Activated CD4-positive, CD25-positive, alpha-beta regulatory T cell treated with anti-CD3 and anti-CD28 coated beads, Interleukin-2, amount 50 U/mL, for 16 hours (primary cell): Measurements from ENCODE around the gene SLC22A14.
"Not testable (repeated sequence)": the region's sequence is repeated elsewhere in the genome, so short reads cannot be mapped to it uniquely, and the experiment has no call there.

ENCODE experiments used
- DNase-seq: peaks from one replicate; pipeline ENCODE4 v3.0.0-alpha.2; 2020; ENCODE audit warnings: low read depth, low spot score

SLC22A14 gene, protein sequence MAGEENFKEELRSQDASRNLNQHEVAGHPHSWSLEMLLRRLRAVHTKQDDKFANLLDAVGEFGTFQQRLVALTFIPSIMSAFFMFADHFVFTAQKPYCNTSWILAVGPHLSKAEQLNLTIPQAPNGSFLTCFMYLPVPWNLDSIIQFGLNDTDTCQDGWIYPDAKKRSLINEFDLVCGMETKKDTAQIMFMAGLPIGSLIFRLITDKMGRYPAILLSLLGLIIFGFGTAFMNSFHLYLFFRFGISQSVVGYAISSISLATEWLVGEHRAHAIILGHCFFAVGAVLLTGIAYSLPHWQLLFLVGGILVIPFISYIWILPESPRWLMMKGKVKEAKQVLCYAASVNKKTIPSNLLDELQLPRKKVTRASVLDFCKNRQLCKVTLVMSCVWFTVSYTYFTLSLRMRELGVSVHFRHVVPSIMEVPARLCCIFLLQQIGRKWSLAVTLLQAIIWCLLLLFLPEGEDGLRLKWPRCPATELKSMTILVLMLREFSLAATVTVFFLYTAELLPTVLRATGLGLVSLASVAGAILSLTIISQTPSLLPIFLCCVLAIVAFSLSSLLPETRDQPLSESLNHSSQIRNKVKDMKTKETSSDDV

DNA sequence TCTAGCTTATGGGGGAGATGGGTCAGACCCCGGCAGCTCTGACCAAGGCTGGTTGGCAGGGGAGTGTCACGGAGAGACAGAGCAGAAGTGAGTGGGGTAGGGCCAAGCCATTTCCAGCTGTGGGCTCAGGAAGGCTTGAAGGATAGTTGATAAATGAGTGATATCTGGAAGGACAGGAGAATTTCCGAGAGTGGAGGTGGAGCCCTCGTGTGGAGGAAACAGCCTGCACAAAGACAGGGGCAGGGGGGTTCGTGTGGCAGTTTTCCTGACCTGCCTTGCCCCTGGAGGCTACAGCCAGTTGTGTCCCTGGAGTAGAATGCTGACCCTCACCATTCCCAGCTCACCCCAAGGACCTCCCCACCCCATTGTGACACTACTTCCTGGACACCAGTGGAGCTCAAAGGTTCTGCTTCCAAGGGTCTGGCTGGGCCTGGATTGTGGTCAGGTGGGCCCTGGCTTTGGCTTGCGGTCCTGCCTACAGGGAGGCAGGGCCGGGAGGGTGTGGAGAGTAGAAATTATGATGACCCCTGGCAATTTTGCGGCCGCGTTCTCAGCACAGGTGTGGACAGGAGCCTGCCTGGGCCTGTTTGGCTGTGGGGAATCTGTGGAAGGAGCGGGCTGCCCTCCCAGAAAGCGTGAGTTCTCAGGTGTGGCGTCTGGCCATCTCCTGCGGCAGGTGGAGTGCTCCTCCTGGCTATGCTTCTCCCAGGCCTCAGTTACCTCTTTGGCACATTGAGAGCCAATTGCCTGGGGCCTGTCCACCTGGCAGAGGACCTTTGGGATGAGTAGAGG is at the start of gene SLC22A14:
Gene SLC22A14, plus strand, starts transcription at position 400 of the 792 bp plus-strand sequence. CDS start 23,733 bp downstream, outside the sequence.
- no peak for DNase-seq

DNA sequence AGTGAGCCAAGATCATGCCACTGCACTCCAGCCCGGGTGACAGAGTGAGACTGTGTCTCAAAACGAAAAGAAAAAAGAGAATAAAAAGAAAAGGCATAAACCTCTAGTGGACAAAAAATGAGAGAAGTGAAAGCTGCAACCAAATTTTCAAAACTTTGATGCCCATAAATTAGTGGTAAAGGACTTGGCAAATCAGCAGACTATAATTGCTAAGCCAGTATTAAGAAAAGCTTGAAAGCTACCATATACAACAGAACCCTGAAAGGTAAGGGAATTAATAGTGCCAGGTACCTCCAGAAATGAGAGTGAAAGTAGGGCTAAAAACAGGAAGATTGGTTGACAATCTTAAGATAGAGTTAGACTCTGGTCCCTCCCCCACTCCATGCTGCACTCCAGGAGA is 49.4 kb upstream of the SLC22A14 start:
- DNase-seq, result no peak

DNA sequence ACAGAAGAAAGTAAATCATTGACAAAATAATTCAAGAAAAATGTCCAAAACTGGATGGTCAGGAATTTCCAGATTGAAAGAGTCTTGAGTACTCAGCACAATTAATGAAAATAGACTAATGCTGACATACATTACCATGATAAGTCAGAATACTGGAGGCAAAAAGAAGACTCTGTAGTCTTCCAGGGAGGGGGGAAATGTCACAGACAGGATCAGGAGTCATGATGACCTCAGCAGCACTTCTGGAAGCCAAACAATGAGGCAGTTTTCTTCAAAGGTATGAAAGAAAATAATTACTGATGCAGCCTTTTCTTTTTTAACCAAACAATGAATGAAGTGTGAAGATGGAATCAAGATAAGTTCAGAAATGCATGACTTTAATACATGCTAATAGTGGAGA is 46.6 kb upstream of the SLC22A14 start:
- DNase-seq, result no peak

DNA sequence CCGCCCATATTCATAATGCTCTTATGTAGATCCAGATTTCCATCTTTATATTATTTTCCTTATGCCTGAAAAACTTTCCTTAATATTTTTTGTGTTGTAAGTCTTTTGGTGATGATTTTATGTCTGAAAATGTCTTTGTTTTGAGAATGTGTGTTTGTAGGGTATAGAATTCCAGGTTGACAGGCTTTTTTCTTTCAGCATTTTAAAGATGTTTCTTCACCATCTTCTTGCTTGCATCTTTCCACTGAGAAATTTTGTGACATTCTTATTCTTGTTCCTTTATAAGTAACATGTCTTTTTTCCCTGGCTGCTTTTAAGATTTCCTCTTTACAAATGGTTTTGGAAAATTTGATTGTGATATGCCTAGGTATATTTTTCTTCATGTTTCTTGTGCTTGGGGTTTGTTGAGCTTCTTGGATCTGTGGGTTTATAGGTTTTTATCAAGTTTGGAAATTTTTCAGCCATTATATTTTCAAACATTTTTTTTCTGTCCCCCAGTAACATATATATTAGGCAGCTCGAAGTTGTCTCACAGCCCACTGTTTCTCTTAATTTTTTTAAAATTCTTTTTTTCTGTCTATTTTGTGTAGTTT is 43.6 kb upstream of the SLC22A14 start:
- no peak for DNase-seq

DNA sequence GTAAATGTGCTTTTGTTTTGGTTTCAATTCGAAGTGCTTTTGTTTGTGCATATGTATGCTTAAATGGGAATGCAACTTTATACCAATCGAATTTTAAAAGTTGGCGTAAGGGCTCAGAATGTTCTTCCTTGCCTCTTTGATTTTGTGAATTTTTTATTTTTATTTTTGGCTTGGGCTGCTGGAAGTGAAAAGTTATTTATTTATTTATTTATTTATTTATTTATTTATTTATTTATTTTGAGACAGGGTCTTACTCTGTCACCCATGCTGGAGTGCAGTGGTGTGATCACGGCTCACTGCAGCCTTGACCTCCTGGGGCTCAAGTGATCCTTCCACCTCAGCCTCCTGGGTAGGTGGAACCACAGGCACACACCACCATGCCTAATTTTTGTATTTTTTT is 39.3 kb upstream of the SLC22A14 start:
- DNase-seq, result not testable (repeated sequence)

DNA sequence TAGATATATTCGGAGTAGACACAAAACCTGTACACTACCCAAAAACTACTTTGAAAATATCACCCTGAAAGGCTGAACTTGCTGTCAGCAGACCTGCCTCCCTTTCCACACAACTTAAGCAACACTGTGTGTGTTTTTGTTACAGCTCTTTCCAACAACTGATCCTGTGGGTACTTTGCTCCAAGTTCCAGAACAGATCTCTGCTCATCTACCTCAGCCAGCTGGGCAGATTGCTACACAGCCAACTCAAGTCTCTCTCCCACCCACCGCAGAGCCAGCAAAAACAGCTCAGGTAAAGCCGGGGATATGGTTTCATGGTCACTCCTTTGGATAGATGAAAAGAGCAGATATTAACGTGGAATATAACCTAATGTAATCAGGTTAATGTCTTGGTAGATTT is 36.2 kb upstream of the SLC22A14 start:
- DNase-seq, result no peak

DNA sequence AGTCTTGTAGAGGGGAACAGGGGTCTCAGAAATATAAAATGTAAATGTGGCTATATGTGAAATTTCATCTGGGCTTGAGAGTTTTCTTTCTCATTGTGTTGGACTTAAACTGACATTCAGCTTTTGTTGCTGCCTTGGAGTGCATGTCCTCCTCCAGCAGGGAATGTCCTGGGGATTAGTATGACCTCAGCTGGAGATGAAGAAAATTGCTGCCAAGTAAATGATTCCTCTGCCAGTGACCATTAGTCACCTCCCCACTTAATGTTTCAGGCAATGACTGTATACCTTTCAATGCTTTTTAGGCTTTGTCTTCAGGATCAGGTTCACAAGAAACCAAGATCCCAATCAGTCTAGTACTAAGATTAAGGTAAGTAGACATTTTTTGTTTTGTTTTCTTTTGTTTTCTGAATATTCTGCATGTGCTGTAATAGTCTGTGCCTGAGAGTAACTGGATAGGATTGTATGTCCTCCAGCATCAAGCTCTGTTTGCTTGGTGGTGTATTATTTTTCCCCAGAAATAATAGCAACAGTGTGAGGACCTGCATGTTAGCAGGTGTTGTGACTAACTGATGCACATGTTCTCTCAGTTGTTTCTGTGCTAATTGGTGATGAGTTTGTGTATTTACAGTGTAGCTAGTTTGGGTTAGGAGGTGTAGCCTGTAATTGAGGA is 34.6 kb upstream of the SLC22A14 start:
- no peak for DNase-seq

DNA sequence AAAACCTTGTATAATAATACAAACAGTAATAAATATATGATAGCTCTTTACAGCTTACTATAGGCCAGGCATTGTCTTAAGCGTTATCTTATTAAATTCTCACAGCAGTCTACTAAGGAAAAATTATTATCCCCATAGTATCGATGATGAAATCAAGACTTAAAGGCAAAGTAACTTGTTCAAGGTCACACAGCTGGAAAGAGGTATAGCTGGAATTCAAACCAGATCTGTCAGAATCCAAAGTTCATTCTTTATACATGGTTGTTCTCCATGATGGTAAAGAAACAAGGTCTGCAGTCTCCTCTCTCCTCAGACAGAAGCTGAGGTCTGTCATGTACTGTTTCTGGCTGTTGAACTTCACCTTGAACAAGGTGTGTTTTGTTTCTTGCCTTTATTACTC is 31.9 kb upstream of the SLC22A14 start:
- DNase-seq, result no peak

DNA sequence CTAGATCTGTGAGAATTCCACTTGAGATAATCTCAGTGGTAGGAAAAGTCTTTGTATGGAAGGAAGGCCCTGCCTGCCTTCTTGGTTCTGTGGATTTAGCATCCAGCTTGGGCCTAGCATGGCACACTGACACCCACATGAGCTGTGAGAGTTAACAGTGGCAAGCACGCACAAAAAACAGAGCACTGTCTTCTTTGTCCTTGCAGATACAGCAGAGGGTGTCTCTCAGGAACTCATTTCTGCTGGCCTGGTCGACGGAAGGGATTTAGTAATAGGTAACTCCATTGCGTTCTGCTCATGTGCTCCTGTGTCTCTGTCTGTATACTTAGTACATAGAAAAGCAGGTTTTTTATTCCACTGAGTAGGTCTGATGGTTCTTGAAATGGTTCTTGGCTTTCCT is 30.9 kb upstream of the SLC22A14 start:
- no peak for DNase-seq

DNA sequence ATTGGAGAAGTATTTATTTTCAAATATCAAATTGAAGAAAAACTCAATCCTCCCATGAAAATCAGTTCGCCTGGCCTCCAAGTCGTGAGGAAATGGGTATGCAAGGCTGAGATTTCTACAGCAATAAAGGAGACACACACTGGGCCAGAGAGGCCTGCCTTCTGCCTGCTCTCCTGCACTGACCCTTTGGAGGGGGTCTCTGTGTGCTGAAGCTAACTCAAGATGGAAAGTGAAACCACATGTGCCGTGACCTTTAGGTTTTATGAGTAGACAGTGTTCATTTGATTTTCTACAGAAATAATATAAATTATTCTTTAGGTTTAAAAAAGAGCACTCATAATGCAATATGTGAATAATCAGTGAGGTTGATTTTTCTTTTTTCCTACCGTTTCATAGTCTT is 28.4 kb upstream of the SLC22A14 start:
- DNase-seq, result no peak

DNA sequence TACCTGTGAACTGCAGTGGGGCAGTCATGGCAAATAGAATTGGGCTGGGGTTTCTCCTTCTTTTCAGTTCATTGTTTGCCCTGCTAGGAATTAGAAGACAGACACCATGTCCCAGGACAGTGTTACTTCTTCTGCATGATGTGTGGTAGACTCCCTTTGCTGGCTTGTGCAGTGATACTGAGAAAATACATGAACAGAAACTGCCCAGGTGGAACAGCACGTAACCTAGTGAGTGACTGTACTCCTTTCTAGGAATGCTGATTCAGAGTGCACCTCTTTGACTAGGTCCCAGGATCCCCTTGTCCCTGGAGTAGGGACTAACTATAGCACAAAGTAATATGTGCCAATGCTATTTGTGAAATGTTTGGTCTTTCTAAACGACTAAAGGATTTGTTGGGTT is 27.2 kb upstream of the SLC22A14 start:
- DNase-seq, result no peak

DNA sequence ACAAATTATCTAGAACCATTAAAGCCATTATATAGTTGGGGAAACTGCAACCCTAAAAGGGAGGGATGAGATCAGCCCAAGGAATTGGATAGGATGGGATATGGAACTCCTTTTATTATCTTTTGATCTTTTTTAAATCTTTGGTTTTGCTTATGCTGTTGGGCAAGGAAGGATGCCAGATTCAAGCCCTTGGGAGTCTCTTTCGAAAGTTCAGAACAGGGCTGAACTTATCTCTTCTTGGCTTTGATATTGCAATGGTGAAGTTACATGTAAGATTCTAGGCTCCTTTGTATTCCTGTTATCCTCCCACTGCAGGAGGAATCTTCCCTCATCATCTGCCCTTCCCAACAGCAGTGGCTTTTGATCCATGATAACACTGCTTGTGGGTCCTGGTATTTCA is 26.5 kb upstream of the SLC22A14 start:
- no peak for DNase-seq

DNA sequence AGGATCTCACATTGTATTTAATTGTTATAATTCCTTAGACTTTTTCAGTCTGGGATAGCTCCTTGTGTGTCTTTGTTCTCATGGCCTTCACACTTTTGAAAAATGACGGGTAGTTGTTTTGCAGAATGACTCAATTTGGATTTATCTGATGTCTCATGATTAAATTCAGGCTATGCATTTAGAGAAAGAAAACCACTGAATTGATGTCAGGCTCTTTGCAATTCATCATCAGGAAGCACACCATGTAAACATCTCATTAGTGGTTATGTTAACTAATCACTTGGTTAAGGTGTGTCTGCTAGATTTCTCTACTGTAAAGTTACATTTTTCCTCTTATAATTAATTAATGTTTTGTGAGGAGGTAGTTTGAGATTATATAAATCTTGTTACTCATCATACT is 24.5 kb upstream of the SLC22A14 start:
- DNase-seq, result no peak

DNA sequence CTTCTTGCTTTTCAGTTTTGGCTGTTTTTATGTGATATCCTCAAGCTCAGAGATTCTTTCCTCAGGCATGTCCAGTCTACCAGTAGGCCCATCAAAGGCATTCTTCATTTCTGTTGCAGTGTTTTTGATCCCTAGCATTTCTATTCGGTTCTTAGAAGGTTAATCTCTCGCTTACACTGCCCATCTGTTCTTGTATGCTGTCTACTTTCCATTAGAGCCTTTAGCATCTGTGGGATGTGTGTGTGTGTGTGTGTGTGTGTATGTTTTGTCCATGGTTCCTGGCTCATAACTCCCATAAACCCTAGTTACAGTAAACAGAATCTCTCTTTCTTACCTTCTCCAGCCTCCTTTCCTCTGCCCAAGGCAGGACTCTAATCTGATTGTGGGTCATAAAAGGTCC is 21.6 kb upstream of the SLC22A14 start:
- DNase-seq, result no peak

DNA sequence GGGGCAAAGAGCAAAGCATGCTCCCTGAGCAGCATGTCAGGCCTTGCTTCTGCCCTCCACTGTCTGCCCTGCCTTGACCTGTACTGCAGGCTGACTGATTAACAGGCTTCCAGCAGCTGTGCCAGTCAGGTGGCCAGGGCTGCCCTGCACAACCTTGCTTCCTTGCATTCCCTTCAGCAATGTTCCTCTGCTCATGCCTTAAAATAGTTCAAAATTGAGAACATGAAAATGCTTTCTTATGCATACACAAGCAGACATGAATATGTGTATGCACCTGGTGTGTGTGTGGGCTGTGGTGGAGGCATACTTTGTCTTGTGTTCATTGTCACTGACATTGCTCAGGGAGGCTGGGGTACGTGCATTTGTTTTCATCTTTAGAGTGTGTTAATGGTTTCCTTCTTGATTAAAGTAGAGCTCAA is 17.7 kb upstream of the SLC22A14 start:
- DNase-seq, result no peak

DNA sequence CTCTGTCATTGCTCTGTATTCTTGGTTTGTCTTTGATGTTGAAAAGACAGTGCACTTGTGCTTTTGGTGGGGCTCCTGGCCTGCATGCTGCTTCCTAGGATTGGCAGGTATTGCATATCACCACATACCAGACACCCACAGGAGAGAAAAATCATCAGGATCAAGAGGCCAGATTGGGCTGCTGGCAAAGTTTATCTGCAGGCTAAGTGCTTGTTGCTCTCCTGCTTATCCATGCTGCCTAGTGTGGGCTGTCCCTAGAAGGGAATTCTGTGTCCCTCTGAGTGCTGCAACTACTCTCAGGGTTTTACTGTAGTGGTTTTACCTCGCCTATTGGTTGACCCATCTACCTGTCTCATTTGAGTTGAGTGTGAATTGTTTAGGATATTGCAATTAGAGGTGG is 17.3 kb upstream of the SLC22A14 start:
- no peak for DNase-seq

DNA sequence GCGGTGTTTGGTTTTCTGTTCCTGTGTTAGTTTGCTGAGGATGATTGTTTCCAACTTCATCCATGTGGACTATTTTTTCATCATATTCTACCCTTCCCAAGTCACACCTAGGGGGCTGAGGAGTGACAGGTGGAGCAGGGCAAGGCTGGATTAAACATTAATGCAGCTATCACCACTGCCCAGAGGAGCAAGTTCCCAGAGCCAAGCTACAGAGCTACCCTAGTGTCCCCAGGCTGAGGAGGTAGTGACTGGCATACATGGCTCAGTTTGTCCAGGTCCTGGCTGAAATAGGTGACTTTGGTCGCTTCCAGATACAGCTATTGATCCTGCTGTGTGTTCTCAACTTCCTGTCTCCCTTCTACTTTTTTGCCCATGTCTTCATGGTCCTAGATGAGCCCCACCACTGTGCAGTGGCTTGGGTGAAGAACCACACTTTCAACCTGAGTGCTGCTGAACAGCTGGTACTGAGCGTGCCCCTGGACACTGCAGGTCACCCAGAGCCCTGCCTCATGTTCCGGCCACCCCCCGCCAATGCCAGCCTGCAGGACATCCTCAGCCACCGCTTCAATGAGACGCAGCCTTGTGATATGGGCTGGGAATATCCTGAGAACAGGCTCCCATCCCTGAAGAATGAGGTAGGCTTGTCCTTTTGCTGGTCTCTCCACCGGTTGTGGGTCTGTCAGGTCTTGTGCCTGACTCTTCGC is 16.3 kb upstream of the SLC22A14 start, which contains the start of gene SLC22A13:
Gene SLC22A13, plus strand, starts transcription at position 209 of the 704 bp plus-strand sequence. Its CDS starts 49 bp downstream, at position 258.
- DNase-seq, result no peak

DNA sequence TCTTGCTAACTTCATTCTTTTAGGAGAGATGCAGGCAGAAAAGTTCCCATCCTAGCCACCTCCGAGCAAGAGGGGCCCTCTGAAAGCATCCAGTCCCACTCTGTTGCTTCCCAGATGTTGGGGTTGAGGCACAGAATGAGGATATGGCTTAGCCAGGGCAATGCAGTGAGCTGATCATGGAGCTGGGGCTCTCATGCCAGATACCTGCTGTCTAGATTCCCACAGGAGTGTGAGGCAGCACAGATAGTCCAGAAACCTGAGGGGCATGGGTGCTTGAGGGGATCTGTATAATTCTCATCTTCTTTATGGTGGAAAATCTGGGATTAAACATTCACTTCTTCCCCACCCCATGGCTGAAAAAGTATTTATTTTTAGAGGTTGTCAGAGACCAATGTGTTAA is 15.3 kb upstream of the SLC22A14 start:
- DNase-seq, result no peak

DNA sequence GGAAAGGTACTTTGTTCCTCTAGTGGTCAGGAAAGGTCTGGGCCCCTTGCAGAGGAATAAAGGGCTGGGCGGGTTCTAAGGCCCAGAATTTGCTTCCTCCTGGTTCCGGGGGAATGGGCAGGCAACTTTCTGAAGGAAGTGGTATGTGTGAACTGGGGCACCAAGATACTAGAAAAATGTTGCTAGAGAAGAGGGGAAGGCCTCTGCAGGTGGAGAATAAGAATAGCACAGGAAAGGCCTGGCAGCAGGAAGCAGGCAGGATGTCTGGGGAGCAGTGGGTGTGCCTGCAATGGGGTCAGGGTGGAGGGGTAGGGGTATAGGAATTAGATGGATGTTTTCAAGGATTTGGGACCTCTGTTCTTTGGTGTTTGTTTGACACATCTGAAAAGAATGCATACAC is 14.4 kb upstream of the SLC22A14 start:
- no peak for DNase-seq

DNA sequence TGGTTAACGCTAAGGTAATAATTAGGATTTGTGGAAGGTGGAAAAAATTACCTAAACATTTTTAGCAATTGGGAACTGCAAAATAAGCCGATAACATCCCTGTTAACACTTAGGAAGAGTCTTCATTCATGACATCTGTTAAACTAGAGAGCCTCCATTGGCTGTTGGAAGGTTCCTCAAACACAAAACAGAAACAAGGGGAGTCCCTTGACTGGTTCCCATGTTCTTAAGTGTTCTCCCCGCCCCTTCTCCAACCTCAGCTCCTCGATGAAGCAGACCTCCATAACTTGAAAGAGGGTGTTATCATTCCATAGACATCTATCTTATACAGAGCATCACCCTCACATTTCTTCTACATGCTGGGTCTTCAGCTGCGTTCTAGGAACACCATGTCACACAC is 14.0 kb upstream of the SLC22A14 start:
- no peak for DNase-seq

DNA sequence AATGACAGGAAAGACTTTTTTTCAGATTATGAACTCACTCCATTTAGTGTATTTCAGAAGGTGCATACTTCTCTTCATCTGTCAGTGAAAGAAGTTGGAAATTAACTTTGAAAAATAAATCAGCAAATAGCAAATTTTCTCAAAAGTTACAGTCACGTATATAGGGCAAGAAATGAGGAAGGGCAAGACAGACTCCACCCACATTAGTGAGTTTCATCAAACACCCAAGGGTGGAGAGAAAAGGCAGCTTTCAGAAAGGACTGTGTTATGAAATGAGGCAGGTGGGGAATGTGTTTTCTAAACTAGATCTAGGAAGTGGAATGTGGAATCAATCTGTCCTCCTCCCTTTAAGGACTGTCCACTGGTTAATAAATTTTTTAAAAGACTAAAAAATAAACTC is 13.6 kb upstream of the SLC22A14 start:
- no peak for DNase-seq
